IPS-11a (cell line): ENCODE measurements around the gene MCU.
"Not testable (repeated sequence)": the region's sequence is repeated elsewhere in the genome, so short reads cannot be mapped to it uniquely, and the experiment has no call there.

ENCODE experiments used
- H3K4me3 ChIP-seq: one replicate; pipeline ENCODE4 v1.5.1; 2013; ENCODE audit warnings: low read depth, low read length, control low read depth

The MCU gene

DNA sequence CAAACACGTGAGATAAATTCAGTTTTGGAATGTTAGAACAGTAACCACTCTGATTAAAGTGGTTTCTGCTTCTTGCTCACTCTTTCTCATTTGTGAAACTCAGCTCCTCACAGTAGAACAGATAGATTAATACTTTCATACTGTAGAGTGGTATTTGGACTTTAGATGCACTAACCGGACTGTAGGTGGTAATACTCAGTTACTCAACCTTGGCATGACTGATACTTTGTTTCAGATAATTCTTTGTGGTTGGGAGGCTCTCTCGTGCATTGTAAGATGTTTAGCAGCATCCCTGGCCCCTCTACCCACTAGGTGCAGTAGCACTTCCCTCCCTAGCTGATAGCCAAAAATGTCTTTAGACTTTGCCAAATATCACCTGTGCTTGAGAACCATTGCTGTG is 37.6 kb downstream of the MCU start:
- H3K4me3 ChIP-seq, result no peak overlapping the region

DNA sequence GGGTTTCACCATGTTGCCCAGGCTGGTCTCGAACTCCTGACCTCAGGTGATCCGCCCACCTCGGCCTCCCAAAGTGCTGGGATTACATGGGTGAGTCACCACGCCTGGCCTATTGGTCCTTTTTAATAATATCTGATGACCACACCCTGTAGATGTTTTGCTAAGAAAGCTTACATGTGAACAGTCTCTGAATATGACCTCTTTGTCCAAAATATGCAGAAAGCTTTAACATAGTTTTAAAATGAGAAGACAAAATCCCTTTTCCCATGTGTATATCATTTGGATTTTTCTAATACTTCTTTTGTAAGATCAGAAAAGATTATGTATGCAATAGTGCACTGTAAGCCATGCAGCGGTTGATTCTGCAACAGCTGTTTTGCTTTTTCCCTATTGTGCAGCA is 38.5 kb downstream of the MCU start:
- no peak overlapping the region for H3K4me3 ChIP-seq

DNA sequence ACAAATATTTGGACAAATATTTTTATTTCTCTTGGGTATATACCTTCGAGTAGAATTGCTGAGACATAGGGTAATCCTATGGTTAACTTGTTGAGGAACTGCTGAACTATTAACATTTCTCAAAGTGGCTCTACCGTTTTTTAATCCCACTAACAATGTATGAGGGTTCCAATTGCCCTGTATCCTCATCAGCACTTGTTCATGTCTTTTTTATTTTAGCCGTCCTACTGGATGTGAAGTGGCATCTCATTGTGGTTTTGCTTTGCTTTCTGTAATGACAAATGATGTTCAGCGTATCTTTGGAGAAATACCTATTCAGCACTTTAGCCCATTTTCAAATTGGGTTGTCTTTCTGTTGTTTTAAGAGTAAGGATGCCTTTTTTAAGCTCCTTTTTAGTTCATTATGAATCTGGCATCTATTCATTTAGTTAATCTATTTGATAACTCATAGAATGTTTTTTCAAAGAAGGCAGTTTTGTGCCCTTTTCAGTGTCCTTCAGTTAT is 40.0 kb downstream of the MCU start:
- no peak overlapping the region for H3K4me3 ChIP-seq

DNA sequence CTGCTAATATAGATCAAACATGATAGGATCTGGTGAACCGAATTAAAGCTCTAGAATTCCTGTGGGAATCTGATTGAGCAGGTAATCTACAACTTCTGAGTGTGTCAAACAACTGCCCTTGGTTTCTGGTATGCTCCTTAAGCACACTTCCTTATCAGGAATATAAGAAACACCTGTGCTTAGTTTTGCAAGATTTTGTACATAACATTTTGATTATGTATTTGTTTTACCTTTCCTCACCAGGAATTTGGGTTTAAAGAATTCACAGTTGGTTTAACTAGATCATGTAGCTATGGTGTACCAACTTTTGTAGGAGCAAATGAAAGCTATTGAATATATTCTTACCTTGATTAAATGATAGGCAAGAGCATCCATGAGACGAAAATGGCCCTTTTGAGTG is 40.6 kb downstream of the MCU start:
- H3K4me3 ChIP-seq, result no peak overlapping the region

DNA sequence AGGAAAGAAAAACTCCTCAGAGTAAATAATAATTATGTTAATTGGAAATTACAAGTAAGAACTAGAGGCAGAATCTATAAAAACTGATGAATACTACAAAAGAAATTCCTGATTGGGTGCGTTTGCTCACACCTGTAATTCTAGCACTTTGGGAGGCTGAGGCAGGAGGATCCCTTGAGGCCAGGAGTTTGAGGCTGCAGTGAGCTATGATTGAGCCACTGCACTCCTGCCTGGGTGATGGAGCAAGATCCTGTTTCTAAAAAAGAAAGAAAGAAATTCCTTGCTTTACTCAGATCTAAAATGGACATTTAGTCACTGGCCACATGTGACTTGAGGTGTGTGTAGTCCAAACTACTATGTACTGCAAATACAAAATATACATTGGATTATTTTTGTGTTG is 42.0 kb downstream of the MCU start:
- H3K4me3 ChIP-seq, result no peak overlapping the region

DNA sequence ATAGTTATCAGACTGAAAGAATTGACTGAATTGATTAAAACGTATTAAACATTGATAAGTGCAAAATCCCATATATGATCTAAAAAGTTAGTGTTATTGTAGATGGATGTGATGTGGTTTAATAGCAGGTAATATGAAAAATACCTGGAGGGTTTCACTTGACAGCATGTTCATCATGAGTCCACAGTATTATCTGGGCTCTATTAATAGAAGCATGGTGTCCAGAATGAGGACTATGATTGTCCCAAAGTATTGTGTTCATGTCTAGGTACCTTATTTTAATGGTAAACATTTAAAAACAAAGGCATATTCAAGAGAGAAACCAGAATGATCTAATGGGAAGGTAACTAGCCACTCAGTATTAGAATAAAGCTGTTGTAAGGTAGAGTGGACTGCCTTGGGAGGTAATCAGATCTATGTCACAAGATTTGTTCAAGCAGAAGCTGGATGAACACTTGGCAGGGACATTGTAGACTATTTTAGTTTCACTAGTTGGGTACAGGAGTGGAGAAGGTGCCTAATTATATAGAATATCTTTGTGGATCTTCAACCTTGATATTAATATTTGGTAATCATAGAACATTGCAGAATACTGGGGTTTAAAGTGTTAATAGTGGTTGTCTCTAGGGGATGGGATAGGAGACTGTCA is 43.5 kb downstream of the MCU start:
- no peak overlapping the region for H3K4me3 ChIP-seq

DNA sequence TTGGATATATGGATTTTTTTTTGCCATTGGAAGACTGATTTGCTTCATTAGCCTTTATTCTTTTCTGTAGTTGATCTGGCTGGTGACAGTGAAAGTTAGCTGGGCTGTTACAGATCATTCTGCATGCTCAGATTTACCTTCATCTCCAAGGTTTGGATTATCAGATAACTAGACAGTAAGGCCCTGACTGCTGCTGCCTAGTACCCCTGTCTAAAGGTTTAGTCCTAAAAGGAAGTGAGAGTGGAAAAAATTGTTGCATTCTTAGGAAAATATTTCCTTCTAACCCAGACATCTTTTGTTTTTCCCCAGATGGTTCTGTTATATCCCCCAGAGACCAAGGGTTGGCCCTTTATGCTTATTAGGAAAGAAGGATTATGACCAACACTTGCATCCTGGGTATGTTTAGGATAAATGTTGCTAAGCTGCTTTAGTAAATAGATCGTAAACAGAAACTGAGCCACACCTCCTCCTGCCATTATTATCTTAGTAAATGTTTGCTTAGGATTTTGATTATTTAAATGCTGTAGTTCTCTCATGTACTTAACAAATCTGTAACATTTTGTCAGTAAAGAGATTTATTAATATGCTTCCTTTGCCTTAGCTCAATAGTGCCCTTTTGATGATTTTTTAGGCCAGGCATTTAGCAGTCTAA is 44.4 kb downstream of the MCU start:
- no peak overlapping the region for H3K4me3 ChIP-seq

DNA sequence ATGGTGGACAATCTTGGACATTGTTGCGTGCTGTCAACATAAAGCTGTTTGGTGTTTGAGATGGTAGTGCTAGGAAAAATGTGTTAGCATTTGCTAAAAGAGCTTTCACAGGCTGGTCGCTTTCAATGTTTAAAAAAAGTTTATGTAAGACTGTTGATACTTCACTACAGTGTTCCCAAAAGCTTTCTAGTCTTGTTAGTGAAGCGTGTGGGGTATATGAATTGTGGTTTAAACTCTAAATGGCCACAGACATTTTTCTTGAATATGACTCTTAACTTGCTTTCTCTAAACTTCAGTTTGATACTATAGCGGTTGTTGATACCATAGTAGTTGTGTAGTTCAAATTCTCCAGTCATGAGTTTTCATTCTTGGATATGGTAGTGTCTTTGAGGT is 44.9 kb downstream of the MCU start:
- no peak overlapping the region for H3K4me3 ChIP-seq

DNA sequence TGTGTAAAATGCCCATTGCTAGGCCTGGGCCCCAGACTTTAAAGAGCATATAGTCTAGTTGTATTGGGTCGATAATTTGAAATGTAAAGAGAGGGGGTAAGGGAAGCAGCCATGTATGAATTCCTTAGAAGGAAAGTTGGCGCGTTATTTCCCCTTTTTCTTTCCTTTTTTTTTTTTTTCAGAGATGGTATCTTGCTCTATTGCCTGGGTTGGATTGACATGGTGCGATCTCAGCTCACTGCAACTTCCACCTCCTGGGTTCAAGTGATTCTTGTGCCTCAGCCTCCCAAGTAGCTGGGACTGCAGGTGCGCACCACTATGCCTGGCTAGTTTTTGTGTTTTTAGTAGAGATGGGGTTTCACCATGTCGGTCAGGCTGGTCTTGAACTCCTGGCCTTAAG is 45.4 kb downstream of the MCU start:
- not testable (repeated sequence) for H3K4me3 ChIP-seq

DNA sequence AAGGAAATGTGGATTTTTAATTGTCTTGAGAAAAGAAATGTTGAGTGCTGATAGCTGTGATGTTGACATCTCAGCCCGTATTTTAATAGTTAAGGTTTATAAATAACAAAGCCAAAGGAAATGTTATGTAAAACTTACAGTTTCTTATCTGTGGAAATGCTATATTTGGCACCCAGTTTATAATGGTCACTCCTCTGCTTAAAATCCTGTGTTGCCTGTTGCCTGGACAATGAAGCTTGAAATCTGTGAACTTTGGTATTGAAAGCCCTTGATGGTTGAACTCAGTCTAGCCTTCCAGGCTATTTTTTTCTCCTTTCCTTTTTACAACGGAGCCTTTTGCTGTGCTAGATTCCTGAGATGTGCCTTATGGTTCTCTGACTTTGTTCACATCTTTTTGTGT is 46.5 kb downstream of the MCU start:
- no peak overlapping the region for H3K4me3 ChIP-seq

DNA sequence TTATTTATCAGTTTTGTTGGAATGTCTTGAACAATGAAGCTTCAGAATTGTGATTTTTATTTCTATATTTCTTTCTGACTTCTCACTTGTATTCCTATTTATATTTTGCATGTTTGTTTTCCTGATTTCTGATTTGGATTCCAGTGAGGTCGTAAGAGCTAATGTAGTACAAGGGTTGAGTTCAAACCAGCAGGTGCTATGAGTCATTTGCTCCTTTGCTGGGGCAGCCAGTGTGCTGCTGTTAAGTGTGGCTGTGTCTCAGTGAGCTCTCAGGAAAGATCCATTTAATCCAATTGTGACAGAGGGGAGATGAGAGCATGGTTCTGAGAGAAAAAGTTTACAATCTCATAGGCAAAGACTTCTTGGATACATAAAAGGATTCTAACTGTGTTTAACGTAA is 48.6 kb downstream of the MCU start:
- no peak overlapping the region for H3K4me3 ChIP-seq

DNA sequence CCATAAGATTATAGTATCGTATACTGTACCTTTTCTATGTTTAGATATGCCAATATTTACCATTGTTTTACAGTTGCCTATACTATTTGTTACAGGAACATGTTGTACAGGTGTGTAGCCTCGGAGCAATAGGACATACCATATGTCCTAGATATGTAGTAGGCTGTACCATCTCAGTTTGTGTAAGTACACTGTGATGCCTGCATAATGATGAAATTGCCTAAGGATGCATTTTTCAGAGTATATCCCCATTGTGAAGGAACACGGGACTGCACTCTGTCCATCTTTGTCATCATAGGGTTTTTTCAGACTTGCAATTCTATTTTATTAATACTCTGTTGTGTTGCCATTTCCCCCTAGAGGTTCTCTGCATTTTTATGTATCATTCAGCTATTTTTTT is 50.1 kb downstream of the MCU start:
- H3K4me3 ChIP-seq, result no peak overlapping the region

DNA sequence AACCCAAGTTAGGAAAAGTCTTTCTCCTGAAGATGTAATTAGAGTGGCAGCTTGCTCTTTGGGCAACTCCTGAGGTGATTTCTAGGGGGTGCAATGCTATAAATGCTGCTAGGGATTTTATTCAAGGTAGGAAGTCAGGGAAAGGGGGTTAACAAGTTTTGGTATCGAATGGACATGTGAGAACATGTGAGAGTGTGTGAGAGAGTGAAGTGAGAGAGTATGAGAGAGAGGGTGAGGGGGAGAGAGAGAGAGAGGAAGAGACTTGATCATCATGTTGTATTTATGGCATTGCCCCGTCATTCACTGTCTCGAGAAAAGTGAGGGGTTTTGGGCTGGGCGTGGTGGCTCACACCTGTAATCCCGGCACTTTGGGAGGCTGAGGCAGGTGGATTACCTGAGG is 50.9 kb downstream of the MCU start:
- no peak overlapping the region for H3K4me3 ChIP-seq

DNA sequence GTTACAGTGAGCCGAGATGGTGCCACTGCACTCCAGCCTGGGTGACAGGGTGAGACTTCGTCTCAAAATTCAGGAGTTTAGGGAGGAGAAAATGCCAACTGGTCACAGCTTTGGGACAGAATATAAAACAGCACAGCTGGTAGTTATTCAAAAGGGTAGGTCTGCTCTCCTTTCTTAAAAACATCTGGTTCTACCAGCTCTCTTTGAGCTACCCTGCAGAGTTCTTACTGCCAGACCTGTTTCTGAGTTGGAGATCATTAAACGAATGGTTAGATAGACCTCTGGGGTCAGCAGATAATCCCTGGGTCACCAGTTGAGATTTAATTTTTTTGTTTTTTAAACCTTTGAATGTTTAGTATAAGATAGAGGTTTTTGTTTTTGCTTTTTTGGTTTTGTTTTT is 52.6 kb downstream of the MCU start:
- no peak overlapping the region for H3K4me3 ChIP-seq

DNA sequence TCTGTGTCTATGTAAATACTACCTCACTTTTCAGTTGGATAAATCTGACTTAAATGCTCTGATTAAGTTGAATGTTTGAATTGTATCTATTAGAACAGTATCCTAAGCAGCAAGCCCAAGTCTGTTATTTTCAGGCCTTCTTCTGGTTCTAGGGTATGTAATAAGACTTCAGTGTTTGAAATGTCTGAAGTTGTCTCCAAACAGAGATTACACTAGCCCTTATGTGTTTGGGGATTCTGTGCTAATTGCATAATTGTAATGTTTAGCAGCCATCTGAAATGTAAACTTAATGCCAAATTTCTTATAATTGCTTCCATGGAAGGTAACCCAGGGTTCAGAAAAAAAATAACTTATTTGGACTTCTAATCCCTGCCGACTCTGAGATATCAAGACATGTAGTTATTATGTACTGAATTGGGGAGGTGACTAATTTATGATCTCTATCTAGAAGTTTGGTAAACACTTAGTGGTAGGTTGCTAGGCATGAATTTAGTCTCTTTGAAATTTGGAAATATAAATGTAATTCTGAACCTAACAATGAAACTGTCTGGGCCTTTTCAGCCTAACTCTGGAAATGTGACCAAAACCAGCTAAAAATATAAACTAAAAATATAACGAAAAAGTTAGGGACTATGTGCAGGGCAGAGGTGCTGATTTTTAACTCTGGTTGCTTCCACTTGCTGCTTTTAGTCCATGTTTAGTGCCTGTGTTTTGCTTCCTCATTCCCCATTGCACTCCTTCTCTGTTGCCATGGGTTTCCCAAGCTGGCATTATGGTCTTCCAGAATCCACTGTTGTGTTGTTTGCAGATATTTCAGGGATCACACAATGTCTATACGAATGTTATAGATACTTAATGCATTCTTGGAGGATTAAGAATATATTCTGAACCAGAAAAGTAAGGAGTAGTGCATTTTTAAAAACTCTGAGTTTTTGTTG is 54.8 kb downstream of the MCU start:
- H3K4me3 ChIP-seq, result no peak overlapping the region

DNA sequence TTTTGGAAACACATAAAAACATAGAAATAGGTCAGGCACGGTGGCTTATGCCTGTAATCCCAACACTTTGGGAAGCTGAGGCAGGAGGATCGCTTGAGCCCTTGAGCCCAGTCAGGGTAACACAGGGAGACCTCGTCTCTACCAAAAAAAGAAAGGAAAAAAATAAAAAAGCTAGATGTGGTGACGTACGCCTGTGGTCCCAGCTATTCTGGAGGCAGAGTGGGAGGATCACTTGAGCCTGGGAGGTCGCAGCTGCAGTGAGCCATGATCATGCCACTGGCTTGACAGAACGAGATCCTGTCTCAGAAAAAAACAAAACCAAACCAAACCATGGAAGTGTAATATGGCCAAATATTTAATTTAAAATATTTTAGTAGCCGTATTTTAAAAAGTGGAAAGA is 55.6 kb downstream of the MCU start:
- H3K4me3 ChIP-seq, result no peak overlapping the region

DNA sequence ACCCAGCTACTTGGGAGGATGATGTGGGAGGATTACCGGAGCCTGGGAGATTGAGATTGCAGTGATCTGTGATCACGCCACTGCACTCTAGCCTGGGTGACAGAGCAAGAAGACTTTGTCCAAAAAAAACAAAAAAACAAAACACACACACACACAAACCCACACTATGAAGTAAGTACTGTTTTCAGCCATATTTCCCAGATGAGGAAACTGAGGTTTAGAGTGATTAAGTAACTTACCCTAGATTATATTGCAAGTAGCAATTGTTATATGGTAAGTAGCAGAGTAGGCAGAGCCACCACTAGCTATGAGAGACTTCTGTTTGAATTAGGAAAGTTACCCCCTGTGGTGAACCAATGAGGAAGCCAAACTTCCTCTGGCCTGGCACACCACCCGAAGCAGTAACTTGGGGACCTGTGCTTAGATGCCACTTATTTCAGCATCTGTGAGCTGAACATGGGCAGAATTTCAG is 61.9 kb downstream of the MCU start:
- H3K4me3 ChIP-seq, result no peak overlapping the region

DNA sequence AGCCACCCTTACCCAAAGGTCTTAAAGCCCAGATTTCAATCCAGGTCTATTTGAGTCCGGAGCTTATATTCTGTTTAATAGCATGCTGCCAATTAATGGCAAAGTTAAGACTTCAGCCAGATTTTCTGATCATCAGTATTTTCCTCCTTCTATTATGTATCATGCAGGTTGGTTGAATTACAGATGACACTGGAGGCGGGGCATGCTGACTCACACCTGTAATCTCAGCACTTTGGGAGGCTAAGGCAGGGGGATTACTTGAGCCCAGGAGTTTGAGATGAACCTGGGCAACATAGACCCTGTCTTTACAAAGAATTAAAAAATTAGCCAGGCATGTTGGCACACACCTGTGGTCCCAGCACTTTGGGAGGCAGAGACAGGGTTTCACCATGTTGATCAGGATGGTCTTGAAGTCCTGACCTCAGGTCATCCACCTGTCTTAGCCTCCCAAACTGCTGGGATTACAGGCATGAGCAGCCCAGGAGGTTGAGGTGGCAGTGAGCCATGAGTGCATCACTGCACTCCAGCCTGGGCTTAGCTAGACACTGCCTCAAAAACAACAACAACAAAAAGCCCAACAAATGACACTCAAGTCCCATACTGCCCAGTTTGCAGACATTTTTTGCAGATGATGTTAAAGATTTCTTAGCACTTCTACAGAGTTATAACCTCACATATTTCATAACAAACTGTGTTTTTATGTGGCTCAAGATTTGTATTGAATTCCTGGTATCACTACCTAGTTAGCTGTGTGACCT is 62.5 kb downstream of the MCU start:
- no peak overlapping the region for H3K4me3 ChIP-seq

DNA sequence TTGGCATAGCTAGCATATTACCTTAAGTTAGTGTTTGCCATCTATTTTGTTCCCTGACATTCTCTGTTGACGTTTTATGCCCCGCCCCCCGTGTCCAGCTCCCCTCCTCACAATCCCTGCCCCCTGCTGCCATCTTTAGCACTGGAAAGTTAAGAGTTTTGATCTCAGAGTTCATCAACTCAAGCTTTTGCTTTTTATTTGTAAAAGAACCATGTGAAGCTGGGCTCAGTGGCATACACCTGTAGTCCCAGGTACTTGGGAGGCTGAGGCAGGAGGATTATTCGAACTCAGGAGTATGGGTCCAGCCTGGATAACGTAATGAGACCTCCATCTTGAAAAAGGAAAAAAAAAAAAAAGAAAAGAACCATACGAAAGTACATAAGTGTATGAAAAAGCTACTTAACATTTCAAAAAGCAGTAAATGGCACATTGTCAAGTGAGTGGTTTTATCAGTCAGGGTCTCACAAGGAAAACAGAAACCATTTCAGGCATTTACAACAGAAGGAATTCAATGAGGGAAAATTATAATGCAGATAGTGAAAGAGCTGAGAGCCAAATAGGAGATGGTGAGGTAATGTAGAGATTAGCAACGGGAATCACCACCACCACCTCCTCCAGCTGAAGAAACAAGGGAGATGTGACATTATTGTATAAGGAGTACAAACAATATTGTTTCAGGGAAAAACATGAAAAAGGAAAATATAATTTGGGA is 64.9 kb downstream of the MCU start:
- H3K4me3 ChIP-seq, result no peak overlapping the region

DNA sequence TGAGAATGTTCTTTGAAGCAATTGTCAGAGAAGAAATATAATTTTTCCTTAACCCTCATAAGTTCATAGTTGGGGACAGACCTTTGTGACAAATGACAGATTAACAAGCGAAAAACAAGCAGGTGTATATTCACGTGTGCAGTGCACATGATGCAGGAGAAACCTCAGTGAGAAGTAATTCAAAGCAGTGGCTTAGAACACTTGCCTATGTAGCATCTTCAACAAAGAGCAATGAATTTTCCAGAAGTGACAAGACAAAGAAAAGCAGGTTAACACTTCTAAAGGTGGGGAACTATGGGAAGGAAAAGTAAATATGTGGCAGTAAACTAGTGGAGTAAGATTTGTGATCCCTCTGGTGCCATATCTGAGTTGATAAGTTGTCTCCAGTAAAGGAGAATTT is 65.8 kb downstream of the MCU start:
- no peak overlapping the region for H3K4me3 ChIP-seq
